ENCODE measurements around the gene BOLA1.
"Not testable (repeated sequence)": the region's sequence is repeated elsewhere in the genome, so short reads cannot be mapped to it uniquely, and the experiment has no call there.

The BOLA1 gene

GRCh38 chr1:149866887-149867286, 32.5 kb upstream of the BOLA1 start:
- not testable (repeated sequence) for DNase-seq (ENCODE audit: low read depth in 1 of 2, low spot score in 1 of 2); H3K27ac ChIP-seq (replicated peaks); H3K27me3 ChIP-seq (ENCODE audit: insufficient read depth, poor library complexity, severe bottlenecking); H3K4me3 ChIP-seq (replicated peaks; ENCODE audit: insufficient read depth, low read length)

- not testable (repeated sequence) for DNase-seq (ENCODE audit: low read depth in 1 of 2, low spot score in 1 of 2); H3K27ac ChIP-seq (replicated peaks); H3K27me3 ChIP-seq (ENCODE audit: insufficient read depth, poor library complexity, severe bottlenecking); H3K4me3 ChIP-seq (replicated peaks; ENCODE audit: insufficient read depth, low read length)
These were observed 26.3 kb upstream of the BOLA1 start for GRCh38 chr1:149873060-149873459.

- Histone ChIP-seq H3K27ac (replicated peaks) (no peak overlapping the region), H3K4me3 (replicated peaks; ENCODE audit: insufficient read depth, low read length) (no peak overlapping the region), H3K27me3 (ENCODE audit: insufficient read depth, poor library complexity, severe bottlenecking) (no peaks in the 10 kb centered on the region)
- no peak for DNase-seq (ENCODE audit: low read depth in 1 of 2, low spot score in 1 of 2)
- TF ChIP-seq REST (IDR thresholded peaks at IDR 0.05; ENCODE audit: insufficient replicate concordance, low read depth) (no peak), POLR2AphosphoS5 (IDR thresholded peaks at IDR 0.05; ENCODE audit: low read depth) (no peak), GABPA (IDR thresholded peaks at IDR 0.05; ENCODE audit: low read depth) (no peak), CTCF (IDR thresholded peaks at IDR 0.05; ENCODE audit: insufficient read depth, low read length) (no peak), SPI1 (IDR thresholded peaks at IDR 0.05; ENCODE audit: borderline replicate concordance, low read depth) (no peak)
These were observed 22.0 kb upstream of the BOLA1 start for GRCh38 chr1:149877211-149877946.

- TF ChIP-seq REST (IDR thresholded peaks at IDR 0.05; ENCODE audit: insufficient replicate concordance, low read depth) (no peak), CTCF (IDR thresholded peaks at IDR 0.05; ENCODE audit: insufficient read depth, low read length) (no peak), SPI1 (IDR thresholded peaks at IDR 0.05; ENCODE audit: borderline replicate concordance, low read depth) (no peak), POLR2AphosphoS5 (IDR thresholded peaks at IDR 0.05; ENCODE audit: low read depth) (no peak), GABPA (IDR thresholded peaks at IDR 0.05; ENCODE audit: low read depth) (no peak)
- Histone ChIP-seq H3K27me3 (ENCODE audit: insufficient read depth, poor library complexity, severe bottlenecking) (no peaks in the 10 kb centered on the region), H3K4me3 (replicated peaks; ENCODE audit: insufficient read depth, low read length) (no peak overlapping the region), H3K27ac (replicated peaks) (no peak overlapping the region)
- DNase-seq (ENCODE audit: low read depth in 1 of 2, low spot score in 1 of 2) = no peak
These were observed 19.8 kb upstream of the BOLA1 start for GRCh38 chr1:149879556-149879955.

- no peak for DNase-seq (ENCODE audit: low read depth in 1 of 2, low spot score in 1 of 2)
- no peaks in the 10 kb centered on the region for H3K27me3 ChIP-seq (ENCODE audit: insufficient read depth, poor library complexity, severe bottlenecking)
- no peak overlapping the region for H3K27ac ChIP-seq (replicated peaks)
- TF ChIP-seq REST (IDR thresholded peaks at IDR 0.05; ENCODE audit: insufficient replicate concordance, low read depth) = no peak
- TF ChIP-seq GABPA (IDR thresholded peaks at IDR 0.05; ENCODE audit: low read depth) = no peak
- no peak for TF ChIP-seq POLR2AphosphoS5 (IDR thresholded peaks at IDR 0.05; ENCODE audit: low read depth)
- no peak for TF ChIP-seq CTCF (IDR thresholded peaks at IDR 0.05; ENCODE audit: insufficient read depth, low read length)
- no peak for TF ChIP-seq SPI1 (IDR thresholded peaks at IDR 0.05; ENCODE audit: borderline replicate concordance, low read depth)
- no peak overlapping the region for H3K4me3 ChIP-seq (replicated peaks; ENCODE audit: insufficient read depth, low read length)
These were observed 17.5 kb upstream of the BOLA1 start for GRCh38 chr1:149881876-149882275.

All from HL-60 (cell line).